GM19023 (cell line): Measurements from ENCODE around the gene GLCCI1.
"Not testable (repeated sequence)": the region's sequence is repeated elsewhere in the genome, so short reads cannot be mapped to it uniquely, and the experiment has no call there.

ENCODE experiments used
- ATAC-seq: cut with Tn5 transposase; IDR thresholded peaks from one replicate; pipeline ENCODE4 v1.9.1; 2021; ENCODE audit warnings: mild to moderate bottlenecking, moderate library complexity; ENCODE audit not compliant: unreplicated experiment

Gene GLCCI1

GRCh38 chr7:8086239-8086638 is 117.6 kb downstream of the GLCCI1 start:
- ATAC-seq, result no peak

GRCh38 chr7:8089036-8089780 is 120.6 kb downstream of the GLCCI1 start:
- no peak for ATAC-seq

GRCh38 chr7:8092140-8092539 is 123.5 kb downstream of the GLCCI1 start:
- ATAC-seq, result no peak

DNA sequence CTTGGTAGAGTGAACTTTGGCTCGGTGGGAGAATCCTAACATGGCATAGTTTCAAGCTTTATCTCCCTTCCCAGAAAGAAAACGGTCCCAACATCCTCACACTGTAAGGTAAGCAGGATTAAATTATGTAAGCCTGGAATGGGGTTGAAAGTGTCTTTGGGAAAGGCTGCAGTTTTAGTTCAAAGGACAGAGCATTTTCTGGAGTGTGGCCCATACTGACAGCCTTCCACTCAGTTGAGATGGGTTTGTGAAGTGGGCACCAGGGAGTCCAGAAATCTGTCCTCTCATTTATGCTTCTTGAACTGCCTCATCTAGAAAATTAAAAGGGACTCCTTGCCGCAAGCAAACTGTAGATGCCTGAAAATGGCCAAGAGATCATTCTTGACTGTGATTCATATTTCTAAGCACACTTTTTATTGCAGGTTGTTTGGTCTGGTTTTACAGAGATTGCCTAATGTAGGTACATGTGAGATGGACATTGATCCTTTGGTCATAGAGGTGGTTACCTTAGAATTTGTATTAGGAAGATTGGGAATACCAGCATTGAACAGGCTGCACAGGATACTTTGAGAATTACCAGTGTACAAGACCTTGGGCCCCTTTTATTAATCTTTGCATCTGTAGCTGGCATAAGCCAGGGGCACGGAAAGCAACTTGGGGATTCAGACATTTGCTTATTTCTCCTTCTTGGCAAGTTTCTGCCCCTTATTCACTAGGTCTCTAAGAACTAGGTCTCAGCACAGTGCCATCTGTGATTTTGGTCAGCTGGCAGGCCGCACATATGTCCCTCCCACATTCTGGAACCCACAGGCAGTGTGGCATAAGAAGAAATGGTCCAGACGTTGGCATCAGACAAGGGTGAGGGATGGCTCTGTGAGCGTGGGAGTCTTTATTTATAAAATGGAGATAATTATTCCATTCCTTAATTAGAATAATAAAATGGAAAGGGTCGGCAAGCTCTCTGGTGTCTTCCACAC is 125.9 kb downstream of the GLCCI1 start:
- no peak for ATAC-seq

DNA sequence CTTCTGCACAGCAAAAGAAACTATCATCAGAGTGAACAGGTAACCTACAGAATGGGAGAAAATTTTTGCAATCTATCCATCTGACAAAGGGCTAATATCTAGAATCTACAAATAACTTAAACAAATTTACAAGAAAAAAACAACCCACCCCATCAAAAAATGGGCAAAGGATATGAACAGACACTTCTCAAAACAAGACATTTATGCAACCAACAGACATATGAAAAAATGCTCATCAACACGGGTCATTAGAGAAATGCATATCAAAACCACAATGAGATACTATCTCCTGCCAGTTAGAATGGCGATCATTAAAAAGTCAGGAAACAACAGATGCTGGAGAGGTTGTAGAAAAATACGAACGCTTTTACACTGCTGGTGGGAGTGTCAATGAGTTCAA is 132.7 kb downstream of the GLCCI1 start:
- ATAC-seq, result not testable (repeated sequence)

DNA sequence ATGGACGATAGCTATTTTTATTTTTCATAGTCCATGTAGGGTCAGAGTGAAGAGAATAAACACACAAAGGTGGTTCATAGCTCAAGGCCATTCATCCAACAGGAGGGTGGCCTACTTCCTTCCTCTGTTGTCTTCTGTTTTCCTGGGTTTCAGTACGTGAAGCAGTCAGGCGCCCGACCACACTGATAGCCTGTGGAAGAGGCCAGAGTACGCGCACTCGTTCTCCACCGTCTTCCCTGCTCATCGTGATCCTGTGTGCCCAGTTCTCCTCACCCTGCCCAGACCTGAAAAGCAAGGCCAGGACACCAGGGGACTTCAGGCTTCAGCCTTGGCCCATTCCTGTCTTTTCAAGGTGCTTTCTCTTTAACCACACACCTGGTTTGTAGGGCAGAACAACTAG is 134.7 kb downstream of the GLCCI1 start:
- ATAC-seq, result no peak

- ATAC-seq, result no peak
These were observed 137.0 kb downstream of the GLCCI1 start for GRCh38 chr7:8105449-8106095.

DNA sequence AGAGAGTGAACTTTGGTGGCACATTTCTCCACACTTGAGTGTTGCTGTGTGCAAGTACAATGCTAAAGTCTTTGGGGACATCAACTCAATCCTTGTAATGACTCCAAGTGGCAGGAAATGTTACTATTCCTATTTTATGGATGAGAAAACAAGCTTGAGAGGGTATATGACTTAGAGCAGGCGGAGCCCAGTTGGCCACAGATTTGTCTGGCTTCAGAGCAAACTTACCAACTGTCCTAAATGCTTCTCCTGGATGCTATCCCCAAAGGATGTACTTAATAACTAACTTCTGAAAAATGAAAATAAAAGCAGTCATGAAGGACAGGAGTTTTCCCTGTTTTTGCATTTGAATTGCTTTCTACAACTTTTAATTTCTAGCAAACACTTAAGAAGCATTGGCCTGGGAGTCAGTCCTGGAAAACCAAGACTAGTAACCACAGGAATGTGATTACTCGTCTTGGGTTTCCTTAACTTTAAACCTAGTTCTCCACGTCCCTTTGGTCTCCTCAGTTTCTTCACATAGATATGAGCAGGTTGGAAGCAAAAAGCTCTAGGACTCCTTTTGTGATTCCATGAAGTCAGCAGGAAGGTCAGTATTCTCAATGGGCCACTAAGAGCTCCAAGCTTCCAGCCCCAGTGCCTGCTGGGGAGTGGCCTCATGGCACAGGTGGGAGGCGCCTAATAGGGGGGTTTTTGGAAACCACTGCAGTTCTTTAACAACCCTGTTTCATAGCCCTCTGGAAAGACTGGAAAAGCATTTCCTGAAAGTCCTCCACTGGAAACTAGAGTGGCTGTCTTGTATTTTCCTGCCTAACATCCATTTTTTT is 140.8 kb downstream of the GLCCI1 start:
- ATAC-seq, result no peak

DNA sequence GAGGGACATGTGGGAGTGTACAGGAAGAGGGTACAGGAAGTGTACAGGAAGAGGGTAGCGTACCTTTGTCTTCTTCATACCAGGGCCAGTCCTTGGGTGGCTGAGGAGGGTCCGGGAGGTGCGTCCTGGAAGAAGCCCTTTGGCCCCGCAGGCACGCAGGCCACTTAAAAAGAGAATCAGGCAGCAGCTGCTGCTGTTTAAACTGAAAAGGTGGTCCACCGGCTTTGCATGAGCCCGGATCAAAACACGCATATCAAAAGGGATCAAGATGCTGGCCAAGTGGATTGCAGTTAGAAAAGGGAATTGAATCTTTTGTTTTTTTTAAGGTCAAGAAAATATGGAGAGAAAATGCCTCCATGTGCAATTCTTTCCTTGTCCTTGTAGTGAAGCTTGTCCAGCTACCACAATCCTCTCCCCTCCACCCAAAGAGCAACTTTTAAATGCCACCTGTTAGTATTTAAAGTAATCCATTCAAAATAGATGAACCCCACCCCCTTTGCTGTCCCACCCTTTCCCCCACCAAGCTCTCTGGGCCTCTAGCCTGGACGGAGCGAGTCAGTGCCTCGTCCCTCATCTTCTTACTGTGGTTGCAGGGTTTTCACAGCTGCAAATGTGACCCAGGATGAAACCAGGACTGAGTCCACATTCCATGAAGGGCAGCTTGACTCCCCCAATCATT is 142.8 kb downstream of the GLCCI1 start:
- ATAC-seq, result no peak

GRCh38 chr7:8112685-8113084 is 144.1 kb downstream of the GLCCI1 start:
- no peak for ATAC-seq

- ATAC-seq, result no peak
These were observed 144.6 kb downstream of the GLCCI1 start for GRCh38 chr7:8113184-8113583.

- peak; percentile 53 for ATAC-seq
These were observed 145.6 kb downstream of the GLCCI1 start for GRCh38 chr7:8114175-8114574.

- peak; percentile 76 for ATAC-seq
These were observed 147.2 kb downstream of the GLCCI1 start for GRCh38 chr7:8115547-8116402.

- ATAC-seq, result no peak
These were observed 148.6 kb downstream of the GLCCI1 start for GRCh38 chr7:8117195-8117594.

DNA sequence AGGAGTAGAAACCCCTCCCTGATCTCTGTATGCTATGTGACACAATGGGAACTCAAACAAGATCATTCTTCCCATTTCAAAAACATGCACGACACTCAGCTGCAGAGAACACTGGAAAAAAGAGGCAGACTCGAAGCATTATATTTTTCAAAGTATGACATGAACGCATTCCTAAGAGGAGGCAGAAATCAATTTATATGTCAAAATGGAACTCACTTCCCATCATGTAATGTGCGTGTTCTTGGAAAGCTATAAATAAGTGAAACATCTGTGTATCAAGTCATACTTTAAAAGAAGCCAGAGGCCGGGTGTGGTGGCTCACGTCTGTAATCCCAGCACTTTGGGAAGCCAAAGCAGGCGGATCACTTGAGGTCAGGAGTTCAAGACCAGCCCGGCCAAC is 150.7 kb downstream of the GLCCI1 start:
- no peak for ATAC-seq

- ATAC-seq, result no peak
These were observed 151.9 kb downstream of the GLCCI1 start for GRCh38 chr7:8120390-8121058.

- no peak for ATAC-seq
These were observed 152.6 kb downstream of the GLCCI1 start for GRCh38 chr7:8121243-8121642.

DNA sequence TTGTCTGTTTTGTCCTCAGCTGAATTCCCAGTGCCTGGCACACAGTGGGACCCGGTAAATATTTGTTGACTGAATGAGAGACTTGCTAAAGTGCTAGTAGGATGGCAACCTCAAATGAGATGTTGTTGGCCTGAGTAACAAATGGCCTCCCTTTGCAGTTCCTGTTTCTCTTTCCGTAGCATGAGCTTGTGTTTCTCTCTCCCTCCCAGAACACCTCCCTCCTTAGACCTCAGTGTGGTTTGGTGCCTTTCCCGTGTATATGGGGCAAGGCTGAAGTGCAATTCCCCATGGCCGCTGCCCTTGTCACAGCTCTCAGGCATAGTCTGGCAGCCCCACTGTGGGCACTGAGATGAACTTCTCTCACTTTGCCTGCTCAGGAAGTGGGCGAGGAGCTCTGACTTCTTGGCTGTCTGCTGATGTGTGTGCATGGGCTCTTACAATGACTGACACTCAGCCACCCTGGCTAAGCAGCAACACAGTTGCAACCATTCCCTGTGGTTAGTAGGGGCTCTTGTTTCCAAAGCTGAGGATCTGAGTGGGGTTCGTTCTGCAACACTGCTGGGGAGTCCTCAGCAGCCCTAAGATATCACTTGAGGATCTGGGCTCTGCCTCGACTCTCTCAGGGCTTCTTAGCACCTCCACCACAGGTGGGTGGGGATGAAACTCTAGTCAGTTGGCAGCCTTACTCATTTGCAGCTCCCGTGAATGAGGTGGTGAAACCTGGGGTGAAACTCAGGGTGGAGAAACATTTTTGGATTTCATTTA is 157.3 kb downstream of the GLCCI1 start:
- ATAC-seq, result peak; percentile 77
